Measurements from ENCODE around the gene EIF4EBP3. TPM values are rescaled to one million over a fixed set of nuclear protein-coding genes. Genes with fewer than 3 reads are reported as not detected.

Gene EIF4EBP3
- polyA plus RNA-seq, 1 of the 3 experiments (the other 2 are of a cell fraction) = 1.1 TPM

DNA sequence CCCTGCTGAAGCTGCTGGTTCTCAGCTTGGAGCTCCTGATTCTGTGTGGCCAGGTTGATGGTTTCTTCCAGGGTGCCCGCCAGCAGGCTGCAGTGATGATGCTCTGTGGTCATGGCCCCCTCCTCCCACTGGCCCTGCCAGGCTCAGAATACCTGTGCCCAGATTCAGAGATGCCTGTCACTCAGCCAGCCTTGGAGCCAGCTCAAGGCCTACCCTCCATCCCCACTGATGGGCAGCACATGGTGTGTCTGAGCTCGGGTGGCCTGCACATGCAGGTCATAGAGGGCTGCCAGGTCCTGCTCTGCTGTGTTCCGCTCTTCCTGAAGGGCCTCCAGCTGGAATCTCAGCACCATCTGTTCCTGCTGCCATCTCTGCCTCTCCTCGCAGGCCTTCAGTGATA is 22.6 kb downstream of the EIF4EBP3 start:
- ChIA-PET CTCF (interaction anchor here (2.5 kb wide), 1 partner anchor 69 kb away, joined by 7 read pairs; the partner anchor contains the start of gene TMCO6), POLR2A (interaction anchor here (1.0 kb wide), 1 partner anchor 13 kb away, joined by 3 read pairs; the partner anchor contains the start of gene SRA1)
- Histone ChIP-seq H3K4me3 (ENCODE audit: low read depth in 2 of 2, low read length in 1 of 2) (no peak overlapping the region), H4K20me1 (ENCODE audit: insufficient read depth) (no peaks in the 10 kb centered on the region), H3K4me1 (ENCODE audit: control insufficient read depth in 1 of 2, insufficient read depth in 2 of 2, low read depth in 1 of 2, low read length in 1 of 2) (peaks cover 3 to 8% of the 10 kb centered on the region in 2 experiments; a peak in 1 of 4 replicates), H3K4me2 (no peak overlapping the region), H3K27me3 (ENCODE audit: insufficient read depth) (no peaks in the 10 kb centered on the region), H3K9ac (no peak overlapping the region), H3K9me2 (no peaks in the 10 kb centered on the region), H3K9me3 (no peaks in the 10 kb centered on the region), H3K36me3 (replicated peaks in 1 of 2; ENCODE audit: control insufficient read depth in 1 of 2, insufficient read depth in 2 of 2, low read length in 1 of 2) (peaks cover 8 to 25% of the 10 kb centered on the region in 2 experiments), H3K27ac (ENCODE audit: low read depth in 2 of 2, low read length in 1 of 2) (no peak overlapping the region), H3K79me2 (ENCODE audit: insufficient read depth) (peaks cover 22% of the 10 kb centered on the region), H3F3A (replicated peaks; ENCODE audit: insufficient read depth) (peaks cover 5% of the 10 kb centered on the region), H2AFZ (ENCODE audit: low read depth) (no peak overlapping the region)
- no peak for TF ChIP-seq CHD2 (IDR thresholded peaks at IDR 0.05; ENCODE audit: low read length, partially characterized antibody)
- TF ChIP-seq GATA2 (CRISPR knock-in tag; IDR thresholded peaks at IDR 0.05) = no peak
- no peak for TF ChIP-seq TCF12 (IDR thresholded peaks at IDR 0.05)
- TF ChIP-seq FOSL2 (IDR thresholded peaks at IDR 0.05; ENCODE audit: borderline replicate concordance, low read depth) = no peak
- TF ChIP-seq, protein P1, sequence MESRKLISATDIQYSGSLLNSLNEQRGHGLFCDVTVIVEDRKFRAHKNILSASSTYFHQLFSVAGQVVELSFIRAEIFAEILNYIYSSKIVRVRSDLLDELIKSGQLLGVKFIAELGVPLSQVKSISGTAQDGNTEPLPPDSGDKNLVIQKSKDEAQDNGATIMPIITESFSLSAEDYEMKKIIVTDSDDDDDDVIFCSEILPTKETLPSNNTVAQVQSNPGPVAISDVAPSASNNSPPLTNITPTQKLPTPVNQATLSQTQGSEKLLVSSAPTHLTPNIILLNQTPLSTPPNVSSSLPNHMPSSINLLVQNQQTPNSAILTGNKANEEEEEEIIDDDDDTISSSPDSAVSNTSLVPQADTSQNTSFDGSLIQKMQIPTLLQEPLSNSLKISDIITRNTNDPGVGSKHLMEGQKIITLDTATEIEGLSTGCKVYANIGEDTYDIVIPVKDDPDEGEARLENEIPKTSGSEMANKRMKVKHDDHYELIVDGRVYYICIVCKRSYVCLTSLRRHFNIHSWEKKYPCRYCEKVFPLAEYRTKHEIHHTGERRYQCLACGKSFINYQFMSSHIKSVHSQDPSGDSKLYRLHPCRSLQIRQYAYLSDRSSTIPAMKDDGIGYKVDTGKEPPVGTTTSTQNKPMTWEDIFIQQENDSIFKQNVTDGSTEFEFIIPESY (IDR thresholded peaks at IDR 0.05; ENCODE audit: borderline replicate concordance, low read depth) = no peak
- TF ChIP-seq, protein P2, sequence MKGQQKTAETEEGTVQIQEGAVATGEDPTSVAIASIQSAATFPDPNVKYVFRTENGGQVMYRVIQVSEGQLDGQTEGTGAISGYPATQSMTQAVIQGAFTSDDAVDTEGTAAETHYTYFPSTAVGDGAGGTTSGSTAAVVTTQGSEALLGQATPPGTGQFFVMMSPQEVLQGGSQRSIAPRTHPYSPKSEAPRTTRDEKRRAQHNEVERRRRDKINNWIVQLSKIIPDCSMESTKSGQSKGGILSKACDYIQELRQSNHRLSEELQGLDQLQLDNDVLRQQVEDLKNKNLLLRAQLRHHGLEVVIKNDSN (IDR thresholded peaks at IDR 0.05; ENCODE audit: borderline replicate concordance, low read depth) = no peak
- TF ChIP-seq GABPA (IDR thresholded peaks at IDR 0.05; ENCODE audit: low read depth) = no peak
- TF ChIP-seq FOXM1 (IDR thresholded peaks at IDR 0.05; ENCODE audit: low read depth) = no peak
- TF ChIP-seq, protein P3, sequence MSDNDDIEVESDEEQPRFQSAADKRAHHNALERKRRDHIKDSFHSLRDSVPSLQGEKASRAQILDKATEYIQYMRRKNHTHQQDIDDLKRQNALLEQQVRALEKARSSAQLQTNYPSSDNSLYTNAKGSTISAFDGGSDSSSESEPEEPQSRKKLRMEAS (IDR thresholded peaks at IDR 0.05; ENCODE audit: low read depth) = no peak
- WGBS (ENCODE audit: low lambda C conversion rate) = 88% methylated on average over 3 of the region's 4 CpGs
- no peak for DNase-seq

DNA sequence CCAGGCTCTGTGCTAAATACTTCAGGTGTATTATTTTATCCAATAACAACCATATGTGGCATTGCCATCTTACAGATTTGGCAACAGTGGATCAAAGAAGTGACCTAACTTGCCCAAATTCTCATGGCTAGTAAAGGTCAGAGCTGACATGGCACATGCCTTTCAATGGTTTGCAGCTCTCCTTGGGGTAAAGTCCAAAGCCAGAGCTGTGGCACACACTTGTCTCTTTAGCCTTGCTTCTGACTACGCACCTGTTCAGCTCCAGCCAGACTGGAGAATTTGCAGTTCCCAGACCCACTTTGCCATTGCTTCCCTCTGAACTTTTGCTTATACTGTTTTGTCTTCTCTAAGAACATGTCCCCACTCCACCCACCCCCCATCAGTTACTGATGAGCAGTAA is 23.0 kb downstream of the EIF4EBP3 start:
- Histone ChIP-seq H3K4me1 (ENCODE audit: control insufficient read depth in 1 of 2, insufficient read depth in 2 of 2, low read depth in 1 of 2, low read length in 1 of 2) (peaks cover 3 to 4% of the 10 kb centered on the region in 2 experiments; a peak in 1 of 4 replicates), H3K9ac (no peak overlapping the region), H3K9me3 (no peaks in the 10 kb centered on the region), H2AFZ (ENCODE audit: low read depth) (no peak overlapping the region), H3K79me2 (ENCODE audit: insufficient read depth) (peaks cover 18% of the 10 kb centered on the region), H3K27ac (ENCODE audit: low read depth in 2 of 2, low read length in 1 of 2) (no peak overlapping the region), H3K4me2 (no peak overlapping the region), H3K9me2 (no peaks in the 10 kb centered on the region), H3K36me3 (replicated peaks in 1 of 2; ENCODE audit: control insufficient read depth in 1 of 2, insufficient read depth in 2 of 2, low read length in 1 of 2) (peaks cover 8 to 25% of the 10 kb centered on the region in 2 experiments), H3K4me3 (ENCODE audit: low read depth in 2 of 2, low read length in 1 of 2) (no peak overlapping the region), H3F3A (replicated peaks; ENCODE audit: insufficient read depth) (peaks cover 5% of the 10 kb centered on the region), H4K20me1 (ENCODE audit: insufficient read depth) (no peaks in the 10 kb centered on the region), H3K27me3 (ENCODE audit: insufficient read depth) (no peaks in the 10 kb centered on the region)
- ChIA-PET CTCF (interaction anchor here (2.5 kb wide), 1 partner anchor 69 kb away, joined by 7 read pairs; the partner anchor contains the start of gene TMCO6), POLR2A (interaction anchor here (1.0 kb wide), 1 partner anchor 13 kb away, joined by 3 read pairs; the partner anchor contains the start of gene SRA1)
- WGBS (ENCODE audit: low lambda C conversion rate) = 93% methylated on average over 1 of the region's 1 CpG
- DNase-seq = no peak
- TF ChIP-seq RAD21 (IDR thresholded peaks at IDR 0.05; ENCODE audit: low read length) (no peak), FOXJ3 (CRISPR knock-in tag; IDR thresholded peaks at IDR 0.05) (no peak), TAF1 (IDR thresholded peaks at IDR 0.05; ENCODE audit: borderline replicate concordance, low read depth, low read length) (no peak), MEF2A (IDR thresholded peaks at IDR 0.05; ENCODE audit: borderline replicate concordance, low read depth) (no peak), SIN3A (IDR thresholded peaks at IDR 0.05; ENCODE audit: borderline replicate concordance, low read depth, low read length) (no peak), FOXM1 (IDR thresholded peaks at IDR 0.05; ENCODE audit: low read depth) (no peak), YY1 (IDR thresholded peaks at IDR 0.05; ENCODE audit: low read depth) (no peak), EP300 (IDR thresholded peaks at IDR 0.05; ENCODE audit: borderline replicate concordance in 1 of 2, low read depth in 1 of 2, low read length in 1 of 2) (no peak), RXRA (IDR thresholded peaks at IDR 0.05; ENCODE audit: borderline replicate concordance, low read depth) (no peak), JUND (IDR thresholded peaks at IDR 0.05) (no peak), RFX5 (IDR thresholded peaks at IDR 0.05; ENCODE audit: low read length) (no peak)
- TF ChIP-seq, protein P3 (IDR thresholded peaks at IDR 0.05; ENCODE audit: low read depth) = no peak
- TF ChIP-seq, protein P2 (IDR thresholded peaks at IDR 0.05; ENCODE audit: borderline replicate concordance, low read depth) = no peak
- TF ChIP-seq, protein P4, sequence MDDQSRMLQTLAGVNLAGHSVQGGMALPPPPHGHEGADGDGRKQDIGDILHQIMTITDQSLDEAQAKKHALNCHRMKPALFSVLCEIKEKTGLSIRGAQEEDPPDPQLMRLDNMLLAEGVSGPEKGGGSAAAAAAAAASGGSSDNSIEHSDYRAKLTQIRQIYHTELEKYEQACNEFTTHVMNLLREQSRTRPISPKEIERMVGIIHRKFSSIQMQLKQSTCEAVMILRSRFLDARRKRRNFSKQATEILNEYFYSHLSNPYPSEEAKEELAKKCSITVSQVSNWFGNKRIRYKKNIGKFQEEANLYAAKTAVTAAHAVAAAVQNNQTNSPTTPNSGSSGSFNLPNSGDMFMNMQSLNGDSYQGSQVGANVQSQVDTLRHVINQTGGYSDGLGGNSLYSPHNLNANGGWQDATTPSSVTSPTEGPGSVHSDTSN (IDR thresholded peaks at IDR 0.05) = no peak
